Neuron (in vitro differentiated cells): ENCODE data around the gene KIF1C.
"Not testable (repeated sequence)": the region's sequence is repeated elsewhere in the genome, so short reads cannot be mapped to it uniquely, and the experiment has no call there.

ENCODE experiments used
- H2AFZ ChIP-seq: one replicate; pipeline ENCODE4 v1.6.1; 2013; ENCODE audit warnings: low read depth, mild to moderate bottlenecking, inconsistent platforms, low read length, moderate library complexity
- H3K27me3 ChIP-seq: one replicate; pipeline ENCODE4 v1.6.1; 2013; ENCODE audit warnings: low read length; ENCODE audit not compliant: insufficient read depth
- H3K36me3 ChIP-seq: one replicate; pipeline ENCODE4 v1.6.1; 2013; ENCODE audit warnings: low read length; ENCODE audit not compliant: insufficient read depth
- H3K4me1 ChIP-seq: one replicate; pipeline ENCODE4 v1.6.1; 2013; ENCODE audit warnings: low read length; ENCODE audit not compliant: insufficient read depth
- H3K4me3 ChIP-seq: 2 replicates; pipeline ENCODE4 v1.5.1; 2013; ENCODE audit warnings: mild to moderate bottlenecking, low read length, moderate library complexity
- H3K9me3 ChIP-seq: one replicate; pipeline ENCODE4 v1.6.1; 2013; ENCODE audit warnings: low read length

KIF1C gene

DNA sequence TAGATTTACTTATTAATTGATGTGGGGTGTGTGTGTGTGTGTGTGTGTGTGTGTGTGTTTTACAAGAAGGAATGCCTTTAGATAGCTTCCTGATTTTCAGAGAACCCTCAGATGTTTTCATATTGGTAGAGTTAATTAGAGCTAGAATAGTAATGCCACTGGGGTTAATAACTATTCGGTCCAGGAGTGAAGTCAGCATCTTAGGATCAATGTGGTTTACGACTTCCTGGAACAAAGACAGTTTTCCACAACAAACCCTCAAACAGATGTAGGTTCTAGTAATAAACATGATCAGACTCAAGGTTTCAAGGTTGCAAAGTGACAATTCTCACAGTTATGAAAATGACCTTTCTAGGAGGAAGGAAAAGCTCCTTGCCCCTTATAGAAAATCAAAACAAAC is 49.7 kb downstream of the KIF1C start:
- no peaks in the 10 kb centered on the region for H3K36me3 ChIP-seq
- no peak overlapping the region for H2AFZ ChIP-seq
- peaks cover 4% of the 10 kb centered on the region for H3K9me3 ChIP-seq
- H3K27me3 ChIP-seq: no peaks in the 10 kb centered on the region
- no peak overlapping the region for H3K4me3 ChIP-seq
- H3K4me1 ChIP-seq: peaks cover 4% of the 10 kb centered on the region

DNA sequence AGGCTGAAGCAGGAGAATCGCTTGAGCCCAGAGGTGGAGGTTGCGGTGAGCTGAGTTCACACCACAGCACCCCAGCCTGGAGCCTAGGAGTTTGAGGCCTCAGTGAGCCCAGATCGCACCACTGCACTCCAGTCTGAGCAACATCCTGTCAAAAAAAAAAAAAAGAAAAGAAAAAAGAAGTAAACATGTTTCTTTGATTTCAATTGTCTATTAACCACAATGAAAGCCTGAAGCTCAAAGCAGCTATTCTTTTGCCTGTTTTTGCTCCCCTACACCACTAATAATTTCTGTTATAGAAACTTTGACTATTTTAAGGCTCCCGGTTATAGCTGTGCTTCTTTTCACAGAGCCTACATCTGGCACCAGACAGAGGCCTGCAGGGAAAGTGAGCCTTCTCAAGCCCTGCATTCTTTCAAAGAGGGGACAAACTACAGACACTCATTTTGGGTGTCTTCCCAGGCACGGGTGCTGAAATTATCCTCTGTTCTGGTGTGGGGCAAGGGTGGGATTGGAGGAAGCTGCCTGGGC is 51.6 kb downstream of the KIF1C start:
- Histone ChIP-seq H3K36me3 (no peaks in the 10 kb centered on the region), H3K27me3 (no peaks in the 10 kb centered on the region), H3K4me3 (no peak overlapping the region), H2AFZ (peak overlapping the region; percentile 53), H3K4me1 (peaks cover 4% of the 10 kb centered on the region), H3K9me3 (peaks cover 4% of the 10 kb centered on the region)

DNA sequence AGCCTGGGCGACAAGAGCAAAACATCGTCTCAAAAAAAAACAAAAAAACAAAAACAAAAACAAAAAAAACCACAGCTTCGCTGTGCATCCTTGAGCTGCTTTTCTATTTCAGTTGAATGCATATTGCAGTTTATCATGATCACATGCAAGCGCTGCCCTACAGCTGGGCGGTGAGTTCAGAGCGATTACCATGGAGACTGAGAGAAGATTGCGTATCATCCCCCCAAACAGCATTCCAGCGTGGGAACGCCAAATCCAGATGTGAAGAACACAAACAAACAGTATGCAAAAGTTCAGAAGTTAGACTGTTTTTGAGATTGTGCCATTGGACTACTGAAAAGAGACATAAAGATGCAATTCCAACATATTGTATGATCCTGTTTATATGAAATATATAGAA is 52.5 kb downstream of the KIF1C start:
- Histone ChIP-seq H3K36me3 (no peaks in the 10 kb centered on the region), H3K9me3 (no peaks in the 10 kb centered on the region), H3K27me3 (no peaks in the 10 kb centered on the region), H3K4me1 (peaks cover 4% of the 10 kb centered on the region), H3K4me3 (no peak overlapping the region), H2AFZ (no peak overlapping the region)

DNA sequence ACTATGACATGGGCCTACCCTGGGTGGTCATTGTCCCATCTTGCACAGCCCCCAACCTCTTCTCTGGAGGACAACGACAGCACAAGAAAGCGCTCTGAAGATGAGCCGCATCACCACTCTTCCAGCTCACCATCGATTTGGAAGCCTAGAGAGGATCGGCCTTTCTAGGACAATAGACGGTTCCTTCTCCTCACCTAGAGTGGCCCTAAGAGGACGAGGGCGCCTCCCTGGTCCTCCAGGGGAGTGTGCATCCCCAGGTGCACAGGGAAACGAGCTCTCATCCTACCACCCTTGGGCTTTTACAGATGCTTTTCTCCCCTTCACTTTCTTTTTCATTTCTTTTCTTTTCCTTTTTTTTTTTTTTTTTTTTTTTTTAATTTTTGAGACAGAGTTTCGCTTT is 57.8 kb downstream of the KIF1C start:
- no peaks in the 10 kb centered on the region for H3K9me3 ChIP-seq
- no peak overlapping the region for H3K4me3 ChIP-seq
- H3K36me3 ChIP-seq: no peaks in the 10 kb centered on the region
- H3K4me1 ChIP-seq: no peaks in the 10 kb centered on the region
- H2AFZ ChIP-seq: no peak overlapping the region
- H3K27me3 ChIP-seq: no peaks in the 10 kb centered on the region

DNA sequence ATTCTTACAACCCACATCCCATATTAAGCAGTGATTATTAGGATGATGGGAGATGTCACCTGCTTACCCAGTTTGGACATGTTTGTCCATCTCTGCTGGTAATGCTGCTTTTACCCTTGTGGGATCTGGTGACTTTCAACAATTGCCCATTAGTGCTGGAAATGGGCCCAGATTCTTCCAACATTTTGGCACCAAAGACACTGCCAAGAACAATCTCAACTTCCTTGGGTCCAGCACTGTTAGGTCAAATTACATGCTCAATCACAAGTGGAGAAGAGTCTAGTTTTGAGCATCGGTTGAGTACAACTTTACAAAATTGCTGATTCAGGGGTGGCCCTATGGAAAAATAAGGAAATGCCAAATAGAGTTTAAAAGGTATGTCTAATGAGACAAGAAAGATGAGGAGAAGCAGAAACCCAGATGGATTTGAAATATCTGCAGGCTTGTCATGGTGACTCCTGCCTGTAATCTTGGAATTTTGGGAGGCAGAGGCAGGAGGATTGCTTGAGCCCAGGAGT is 67.5 kb downstream of the KIF1C start:
- Histone ChIP-seq H3K27me3 (no peaks in the 10 kb centered on the region), H2AFZ (no peak overlapping the region), H3K36me3 (no peaks in the 10 kb centered on the region), H3K4me3 (no peak overlapping the region), H3K9me3 (no peaks in the 10 kb centered on the region), H3K4me1 (no peaks in the 10 kb centered on the region)

DNA sequence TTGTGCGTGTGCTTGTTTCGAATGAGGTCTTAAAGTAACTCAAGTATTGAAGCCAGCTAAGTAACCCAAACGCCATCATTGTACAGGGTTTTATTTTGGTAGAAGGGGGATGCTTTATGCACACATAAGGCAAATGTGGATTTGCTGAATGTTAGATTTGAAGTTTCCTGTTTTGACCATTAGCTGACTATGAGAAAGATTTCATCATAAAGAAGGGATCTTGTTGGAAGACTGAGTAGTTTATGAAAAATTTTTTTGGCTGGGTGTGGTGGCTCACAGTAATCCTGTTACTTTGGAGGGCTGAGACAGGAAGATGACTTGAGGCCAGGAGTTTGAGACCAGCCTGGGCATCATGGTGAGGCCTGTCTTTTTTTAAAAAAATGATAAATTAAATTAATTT is 70.5 kb downstream of the KIF1C start:
- no peaks in the 10 kb centered on the region for H3K36me3 ChIP-seq
- H3K27me3 ChIP-seq: no peaks in the 10 kb centered on the region
- no peaks in the 10 kb centered on the region for H3K9me3 ChIP-seq
- no peak overlapping the region for H2AFZ ChIP-seq
- H3K4me1 ChIP-seq: no peaks in the 10 kb centered on the region
- no peak overlapping the region for H3K4me3 ChIP-seq

DNA sequence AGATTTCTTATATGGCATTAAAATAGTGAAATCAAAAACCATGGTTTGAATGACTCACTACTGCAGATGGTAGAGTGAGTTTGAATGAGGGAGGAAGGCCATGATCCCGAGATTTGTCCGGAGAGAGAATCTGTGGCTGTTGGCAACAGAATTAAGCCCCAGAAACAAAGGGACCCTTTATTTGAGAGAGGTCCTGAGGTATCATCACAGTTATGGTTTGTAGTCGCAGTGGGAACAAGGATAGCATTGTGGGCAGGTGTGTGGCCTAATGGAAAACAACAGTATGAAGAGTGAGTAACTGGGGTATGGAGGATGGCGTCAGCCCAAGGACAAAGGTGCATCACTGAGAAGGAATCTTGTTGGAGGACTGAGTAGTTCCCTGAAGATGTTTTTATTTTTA is 72.0 kb downstream of the KIF1C start:
- Histone ChIP-seq H3K4me3 (no peak overlapping the region), H2AFZ (no peak overlapping the region), H3K4me1 (no peaks in the 10 kb centered on the region), H3K9me3 (no peaks in the 10 kb centered on the region), H3K36me3 (no peaks in the 10 kb centered on the region), H3K27me3 (no peaks in the 10 kb centered on the region)

DNA sequence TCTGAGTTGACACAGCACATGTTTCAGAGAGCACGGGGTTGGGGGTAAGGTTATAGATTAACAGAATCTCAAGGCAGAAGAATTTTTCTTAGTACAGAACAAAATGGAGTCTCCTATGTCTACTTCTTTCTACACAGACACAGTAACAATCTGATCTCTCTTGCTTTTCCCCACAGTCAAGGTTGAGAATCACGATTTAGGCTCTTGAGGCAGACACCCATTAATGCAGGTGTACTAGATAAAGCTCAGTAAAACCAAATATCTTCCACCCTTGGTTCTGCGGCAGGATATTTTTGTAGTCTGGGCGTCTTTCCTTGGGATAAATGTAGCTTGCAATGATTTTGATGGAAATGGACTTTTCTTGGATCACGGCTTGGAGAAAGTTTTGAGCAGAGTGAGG is 77.7 kb downstream of the KIF1C start:
- H3K4me3 ChIP-seq, H3K9me3 ChIP-seq, H2AFZ ChIP-seq, H3K36me3 ChIP-seq, H3K4me1 ChIP-seq, H3K27me3 ChIP-seq: not testable (repeated sequence)

DNA sequence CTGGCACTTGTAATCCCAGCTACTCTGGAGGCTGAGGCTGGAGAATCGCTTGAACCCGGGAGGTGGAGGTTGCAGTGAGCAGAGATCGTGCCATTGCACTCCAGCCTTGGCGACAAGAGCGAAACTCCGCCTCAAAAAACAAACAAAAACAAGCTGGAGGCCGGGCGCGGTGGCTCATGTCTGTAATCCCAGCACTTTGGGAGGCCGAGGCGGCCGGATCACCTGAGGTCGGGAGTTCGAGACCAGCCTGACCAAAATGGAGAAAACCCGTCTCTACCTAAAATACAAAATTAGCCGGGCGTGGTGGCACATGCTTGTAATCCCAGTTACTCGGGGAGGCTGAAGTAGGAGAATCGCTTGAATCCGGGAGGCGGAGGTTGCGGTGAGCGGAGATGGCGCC is 79.5 kb downstream of the KIF1C start:
- H3K4me1 ChIP-seq, H3K4me3 ChIP-seq, H2AFZ ChIP-seq, H3K36me3 ChIP-seq, H3K27me3 ChIP-seq, H3K9me3 ChIP-seq: not testable (repeated sequence)

DNA sequence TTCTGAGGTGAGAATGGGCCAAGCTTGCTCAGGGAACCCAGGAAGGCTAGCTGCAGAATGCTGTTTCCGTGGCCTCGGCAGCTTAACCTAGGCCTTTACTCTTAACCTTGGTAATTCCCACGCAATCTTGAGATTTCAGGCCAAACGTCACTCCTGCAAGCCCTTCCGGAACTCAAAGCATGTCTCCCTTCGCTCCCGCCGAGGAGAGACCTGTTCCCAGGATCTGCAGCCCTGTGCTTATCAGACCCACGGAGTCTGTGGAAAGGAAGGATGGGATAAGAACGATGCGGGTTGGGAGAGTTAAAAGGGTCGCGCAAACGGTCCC is 80.0 kb downstream of the KIF1C start:
- Histone ChIP-seq H3K4me1 (no peaks in the 10 kb centered on the region), H3K27me3 (no peaks in the 10 kb centered on the region), H3K9me3 (peaks cover 7% of the 10 kb centered on the region), H3K4me3 (no peak overlapping the region), H2AFZ (no peak overlapping the region), H3K36me3 (no peaks in the 10 kb centered on the region)
